ENCODE data around the gene RHOBTB3. TPM values are rescaled to one million over a fixed set of nuclear protein-coding genes. Genes with fewer than 3 reads are reported as not detected.

The RHOBTB3 gene
- total RNA-seq, 1 experiment from 2014 or later, result 95.2 TPM

DNA sequence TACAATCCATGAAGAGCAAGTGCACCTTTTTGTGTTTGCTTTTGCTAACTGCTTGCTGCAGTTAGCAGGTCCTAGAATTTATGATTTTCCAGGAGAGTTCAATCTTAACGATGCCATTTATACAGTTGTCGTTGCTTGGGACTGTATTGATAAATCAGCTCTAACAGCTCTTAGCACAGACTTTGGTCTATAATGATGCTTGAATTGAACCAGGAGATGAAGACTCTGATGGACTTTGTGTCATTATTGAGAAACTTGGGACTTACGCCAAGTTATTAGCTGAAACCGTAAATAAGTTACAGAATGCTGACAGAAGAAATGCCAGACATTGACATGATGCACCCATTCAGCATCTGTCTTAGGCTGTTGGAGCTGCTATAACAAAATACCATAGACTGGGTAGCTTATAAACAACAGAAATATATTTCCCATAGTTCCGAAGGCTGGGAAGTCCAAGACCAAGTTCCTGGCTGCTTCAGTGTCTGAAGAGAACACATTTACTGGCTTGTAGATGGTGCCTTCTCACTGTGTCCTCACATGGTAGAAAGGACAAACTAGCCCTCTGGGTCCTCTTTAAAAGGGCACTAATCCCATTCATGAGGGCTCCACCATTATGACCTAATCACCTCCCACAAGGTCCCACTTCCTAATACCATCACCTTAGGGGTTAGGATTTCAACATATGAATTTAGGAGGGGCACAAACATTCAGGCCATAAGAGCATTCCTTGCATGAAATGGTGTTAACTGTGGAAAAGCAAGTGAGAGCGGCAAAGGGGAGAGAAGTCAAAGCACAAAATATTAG, 73.8 kb downstream of the RHOBTB3 start:
- in situ Hi-C loops (cut with HindIII; ENCODE audit: low pct_unique_long_range_greater_than_20kb, low sequenced_read_pairs) (no loop called here), intact Hi-C loops (cut with micrococcal nuclease; ENCODE audit: unreplicated experiment) (no loop called here)
- CTCF ChIA-PET, result no interaction called here
- TF ChIP-seq POLR2AphosphoS5 (IDR thresholded peaks at IDR 0.05; ENCODE audit: low read depth, low read length) (no peak), SIN3A (IDR thresholded peaks at IDR 0.05; ENCODE audit: borderline replicate concordance, insufficient read depth, low read depth, low read length) (no peak), TCF7L2 (IDR thresholded peaks at IDR 0.05; ENCODE audit: low read depth, low read length) (no peak)
- TF ChIP-seq, protein P1, sequence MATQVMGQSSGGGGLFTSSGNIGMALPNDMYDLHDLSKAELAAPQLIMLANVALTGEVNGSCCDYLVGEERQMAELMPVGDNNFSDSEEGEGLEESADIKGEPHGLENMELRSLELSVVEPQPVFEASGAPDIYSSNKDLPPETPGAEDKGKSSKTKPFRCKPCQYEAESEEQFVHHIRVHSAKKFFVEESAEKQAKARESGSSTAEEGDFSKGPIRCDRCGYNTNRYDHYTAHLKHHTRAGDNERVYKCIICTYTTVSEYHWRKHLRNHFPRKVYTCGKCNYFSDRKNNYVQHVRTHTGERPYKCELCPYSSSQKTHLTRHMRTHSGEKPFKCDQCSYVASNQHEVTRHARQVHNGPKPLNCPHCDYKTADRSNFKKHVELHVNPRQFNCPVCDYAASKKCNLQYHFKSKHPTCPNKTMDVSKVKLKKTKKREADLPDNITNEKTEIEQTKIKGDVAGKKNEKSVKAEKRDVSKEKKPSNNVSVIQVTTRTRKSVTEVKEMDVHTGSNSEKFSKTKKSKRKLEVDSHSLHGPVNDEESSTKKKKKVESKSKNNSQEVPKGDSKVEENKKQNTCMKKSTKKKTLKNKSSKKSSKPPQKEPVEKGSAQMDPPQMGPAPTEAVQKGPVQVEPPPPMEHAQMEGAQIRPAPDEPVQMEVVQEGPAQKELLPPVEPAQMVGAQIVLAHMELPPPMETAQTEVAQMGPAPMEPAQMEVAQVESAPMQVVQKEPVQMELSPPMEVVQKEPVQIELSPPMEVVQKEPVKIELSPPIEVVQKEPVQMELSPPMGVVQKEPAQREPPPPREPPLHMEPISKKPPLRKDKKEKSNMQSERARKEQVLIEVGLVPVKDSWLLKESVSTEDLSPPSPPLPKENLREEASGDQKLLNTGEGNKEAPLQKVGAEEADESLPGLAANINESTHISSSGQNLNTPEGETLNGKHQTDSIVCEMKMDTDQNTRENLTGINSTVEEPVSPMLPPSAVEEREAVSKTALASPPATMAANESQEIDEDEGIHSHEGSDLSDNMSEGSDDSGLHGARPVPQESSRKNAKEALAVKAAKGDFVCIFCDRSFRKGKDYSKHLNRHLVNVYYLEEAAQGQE (IDR thresholded peaks at IDR 0.05; ENCODE audit: insufficient read depth in 1 of 2, low read depth in 2 of 2, low read length in 1 of 2), result no peak
- TF ChIP-seq, protein P2, sequence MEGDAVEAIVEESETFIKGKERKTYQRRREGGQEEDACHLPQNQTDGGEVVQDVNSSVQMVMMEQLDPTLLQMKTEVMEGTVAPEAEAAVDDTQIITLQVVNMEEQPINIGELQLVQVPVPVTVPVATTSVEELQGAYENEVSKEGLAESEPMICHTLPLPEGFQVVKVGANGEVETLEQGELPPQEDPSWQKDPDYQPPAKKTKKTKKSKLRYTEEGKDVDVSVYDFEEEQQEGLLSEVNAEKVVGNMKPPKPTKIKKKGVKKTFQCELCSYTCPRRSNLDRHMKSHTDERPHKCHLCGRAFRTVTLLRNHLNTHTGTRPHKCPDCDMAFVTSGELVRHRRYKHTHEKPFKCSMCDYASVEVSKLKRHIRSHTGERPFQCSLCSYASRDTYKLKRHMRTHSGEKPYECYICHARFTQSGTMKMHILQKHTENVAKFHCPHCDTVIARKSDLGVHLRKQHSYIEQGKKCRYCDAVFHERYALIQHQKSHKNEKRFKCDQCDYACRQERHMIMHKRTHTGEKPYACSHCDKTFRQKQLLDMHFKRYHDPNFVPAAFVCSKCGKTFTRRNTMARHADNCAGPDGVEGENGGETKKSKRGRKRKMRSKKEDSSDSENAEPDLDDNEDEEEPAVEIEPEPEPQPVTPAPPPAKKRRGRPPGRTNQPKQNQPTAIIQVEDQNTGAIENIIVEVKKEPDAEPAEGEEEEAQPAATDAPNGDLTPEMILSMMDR (IDR thresholded peaks at IDR 0.05), result no peak
- Histone ChIP-seq H3K27me3 (ENCODE audit: control insufficient read depth, insufficient read depth, low read length) (no peaks in the 10 kb centered on the region), H3K4me1 (ENCODE audit: control insufficient read depth, insufficient read depth, low read length) (no peaks in the 10 kb centered on the region), H3K27ac (ENCODE audit: low read length) (no peak overlapping the region), H3K36me3 (ENCODE audit: control insufficient read depth, insufficient read depth, low read length) (no peaks in the 10 kb centered on the region), H3K4me3 (ENCODE audit: low read depth in 2 of 2, low read length in 2 of 2) (no peak overlapping the region), H3K9me3 (ENCODE audit: control insufficient read depth, insufficient read depth, low read depth, low read length) (no peaks in the 10 kb centered on the region)
- DNase-seq (ENCODE audit: low read depth, low spot score), result no peak
- BruUV-seq (replicated peaks), result no TSS peak
- ATAC-seq, result no peak
- POLR2A ChIA-PET, result no interaction called here

DNA sequence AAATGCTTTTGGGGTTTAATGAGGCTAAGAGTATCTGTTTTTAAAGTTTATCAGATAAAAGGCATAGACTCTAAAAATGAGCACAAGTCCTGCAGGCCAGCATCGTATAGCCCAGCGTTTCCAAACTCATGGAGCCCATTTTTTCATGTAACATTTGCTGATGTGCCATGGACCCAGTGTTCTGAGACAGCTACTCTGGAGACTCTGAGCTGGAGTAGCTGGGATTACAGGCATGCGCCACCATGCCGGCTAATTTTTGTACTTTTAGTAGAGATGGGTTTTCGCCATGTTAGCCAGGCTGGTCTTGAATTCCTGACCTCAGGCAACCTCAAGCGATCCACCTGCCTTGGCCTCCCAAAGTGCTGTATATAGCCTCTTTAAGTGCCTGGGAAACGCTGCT, 75.6 kb downstream of the RHOBTB3 start:
- POLR2A ChIA-PET, result no interaction called here
- BruUV-seq (replicated peaks), result no TSS peak
- H3K9me3 ChIP-seq (ENCODE audit: control insufficient read depth, insufficient read depth, low read depth, low read length), result no peaks in the 10 kb centered on the region
- H3K4me1 ChIP-seq (ENCODE audit: control insufficient read depth, insufficient read depth, low read length), result no peaks in the 10 kb centered on the region
- no peak for DNase-seq (ENCODE audit: low read depth, low spot score)
- in situ Hi-C loops (cut with HindIII; ENCODE audit: low pct_unique_long_range_greater_than_20kb, low sequenced_read_pairs) (no loop called here), intact Hi-C loops (cut with micrococcal nuclease; ENCODE audit: unreplicated experiment) (no loop called here)
- no peaks in the 10 kb centered on the region for H3K36me3 ChIP-seq (ENCODE audit: control insufficient read depth, insufficient read depth, low read length)
- ATAC-seq, result no peak
- TF ChIP-seq POLR2AphosphoS5 (IDR thresholded peaks at IDR 0.05; ENCODE audit: low read depth, low read length) (no peak), SIN3A (IDR thresholded peaks at IDR 0.05; ENCODE audit: borderline replicate concordance, insufficient read depth, low read depth, low read length) (no peak), TCF7L2 (IDR thresholded peaks at IDR 0.05; ENCODE audit: low read depth, low read length) (no peak)
- TF ChIP-seq, protein P1 (IDR thresholded peaks at IDR 0.05; ENCODE audit: insufficient read depth in 1 of 2, low read depth in 2 of 2, low read length in 1 of 2), result no peak
- TF ChIP-seq, protein P2 (IDR thresholded peaks at IDR 0.05), result no peak
- H3K27me3 ChIP-seq (ENCODE audit: control insufficient read depth, insufficient read depth, low read length), result no peaks in the 10 kb centered on the region
- CTCF ChIA-PET, result no interaction called here
- H3K4me3 ChIP-seq (ENCODE audit: low read depth in 2 of 2, low read length in 2 of 2), result no peak overlapping the region
- H3K27ac ChIP-seq (ENCODE audit: low read length), result no peak overlapping the region

All from Panc1 (cell line).